Vagina (tissue), 2 donors: ENCODE measurements around the gene RPE.

Source experiments
- POLR2A ChIP-seq, 2 donors: fragments of 450-650 bp; IDR thresholded peaks; one replicate each; pipeline ENCODE4 v1.6.1; 2017; ENCODE audit warnings: antibody characterized with exemption in 2 of 2, mild to moderate bottlenecking in 2 of 2, moderate library complexity in 2 of 2
- POLR2AphosphoS5 ChIP-seq, 2 donors: sonication (generic); formaldehyde crosslinking; IDR thresholded peaks; one replicate each; pipeline ENCODE4 v1.9.0; 2017; ENCODE audit warnings: antibody characterized with exemption in 2 of 2, mild to moderate bottlenecking in 2 of 2, low read depth in 1 of 2; ENCODE audit not compliant: insufficient read depth in 1 of 2
- TF ChIP-seq, protein P1 (sequence below), 3 experiments: fragments of 450-650 bp in 2 of 3; fragments of 200-600 bp in 1 of 3; sonication (generic) in 1 of 3; IDR thresholded peaks; one replicate each; pipeline ENCODE4 v1.5.1; 2017 to 2019; ENCODE audit warnings: antibody characterized with exemption in 3 of 3, mild to moderate bottlenecking in 2 of 3, moderate library complexity in 2 of 3

- TF ChIP-seq, protein P1, sequence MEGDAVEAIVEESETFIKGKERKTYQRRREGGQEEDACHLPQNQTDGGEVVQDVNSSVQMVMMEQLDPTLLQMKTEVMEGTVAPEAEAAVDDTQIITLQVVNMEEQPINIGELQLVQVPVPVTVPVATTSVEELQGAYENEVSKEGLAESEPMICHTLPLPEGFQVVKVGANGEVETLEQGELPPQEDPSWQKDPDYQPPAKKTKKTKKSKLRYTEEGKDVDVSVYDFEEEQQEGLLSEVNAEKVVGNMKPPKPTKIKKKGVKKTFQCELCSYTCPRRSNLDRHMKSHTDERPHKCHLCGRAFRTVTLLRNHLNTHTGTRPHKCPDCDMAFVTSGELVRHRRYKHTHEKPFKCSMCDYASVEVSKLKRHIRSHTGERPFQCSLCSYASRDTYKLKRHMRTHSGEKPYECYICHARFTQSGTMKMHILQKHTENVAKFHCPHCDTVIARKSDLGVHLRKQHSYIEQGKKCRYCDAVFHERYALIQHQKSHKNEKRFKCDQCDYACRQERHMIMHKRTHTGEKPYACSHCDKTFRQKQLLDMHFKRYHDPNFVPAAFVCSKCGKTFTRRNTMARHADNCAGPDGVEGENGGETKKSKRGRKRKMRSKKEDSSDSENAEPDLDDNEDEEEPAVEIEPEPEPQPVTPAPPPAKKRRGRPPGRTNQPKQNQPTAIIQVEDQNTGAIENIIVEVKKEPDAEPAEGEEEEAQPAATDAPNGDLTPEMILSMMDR (IDR thresholded peaks at IDR 0.05), result no peak
- TF ChIP-seq POLR2A (IDR thresholded peaks at IDR 0.05) (no peak), POLR2AphosphoS5 (IDR thresholded peaks at IDR 0.05; ENCODE audit: insufficient read depth in 1 of 2, low read depth in 1 of 2) (no peak)
Observed at GRCh38 chr2:209969692-209970091, 32.7 kb upstream of the RPE start.
